ENCODE measurements around the gene CCDC9.

Gene CCDC9

DNA sequence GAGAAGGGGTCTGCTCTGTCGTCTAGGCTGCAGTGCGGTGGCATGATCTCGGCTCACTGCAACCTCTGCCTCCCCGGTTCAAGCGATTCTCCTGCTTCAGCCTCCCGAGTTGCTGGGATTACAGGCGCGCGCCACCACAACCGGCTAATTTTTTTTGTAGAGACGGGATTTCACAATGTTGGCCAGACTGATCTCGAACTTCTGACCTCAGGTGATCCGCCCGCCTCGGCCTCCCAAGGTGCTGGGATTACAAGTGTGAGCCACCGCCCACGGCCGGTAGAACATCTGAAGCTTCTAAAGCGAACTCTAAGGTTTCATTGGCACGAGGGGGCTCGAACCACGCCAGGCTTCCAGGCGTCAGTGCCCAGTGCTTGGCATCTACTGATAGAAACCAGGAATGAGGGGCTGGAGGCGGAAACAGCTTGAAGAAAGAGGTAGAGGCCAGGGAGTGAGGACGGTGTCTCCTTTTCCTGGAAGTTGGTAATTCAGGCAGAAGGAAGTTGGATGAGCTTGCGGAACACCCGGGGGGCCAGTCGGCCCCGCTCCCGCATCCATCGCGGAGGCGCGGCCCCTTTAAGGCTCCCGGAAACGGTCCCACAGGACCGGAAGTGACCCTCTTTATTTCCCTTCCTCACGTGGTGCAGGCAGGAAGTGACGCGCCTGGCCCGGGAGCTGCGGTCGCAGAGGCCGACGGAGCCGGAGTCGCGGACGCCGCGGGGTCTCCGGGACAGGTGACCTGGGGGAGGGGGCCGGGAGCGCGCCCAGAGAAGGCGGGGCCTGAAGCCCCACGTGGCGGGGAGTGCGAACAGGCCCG, at the start of gene CCDC9:
Gene CCDC9 (plus strand): TSS at position 647 of the 814 bp plus-strand sequence. CDS start 1,876 bp downstream, outside the sequence.
- H3K9me3 ChIP-seq (ENCODE audit: severe bottlenecking), result no peaks in the 10 kb centered on the region
- H3K27ac ChIP-seq (ENCODE audit: poor library complexity, severe bottlenecking), result peak within 1 kb of the TSS; percentile 76
- DNase-seq (ENCODE audit: low spot score) (peak; percentile 95), ATAC-seq (ENCODE audit: low read depth) (peak; percentile 52)
- H3K4me1 ChIP-seq (ENCODE audit: insufficient read depth, poor library complexity, severe bottlenecking), result peaks cover 18% of the 10 kb centered on the region
- H3K4me3 ChIP-seq (ENCODE audit: severe bottlenecking), result peak within 1 kb of the TSS; percentile 45
- TF ChIP-seq CTCF (IDR thresholded peaks at IDR 0.05; ENCODE audit: poor library complexity, severe bottlenecking), result no peak
- H3K36me3 ChIP-seq (ENCODE audit: low read depth), result peaks cover 27% of the 10 kb centered on the region
- no peaks in the 10 kb centered on the region for H3K27me3 ChIP-seq (ENCODE audit: insufficient read depth, poor library complexity, severe bottlenecking)

- DNase-seq (ENCODE audit: low spot score) (no peak), ATAC-seq (ENCODE audit: low read depth) (no peak)
- no peak for TF ChIP-seq CTCF (IDR thresholded peaks at IDR 0.05; ENCODE audit: poor library complexity, severe bottlenecking)
- Histone ChIP-seq H3K9me3 (ENCODE audit: severe bottlenecking) (no peaks in the 10 kb centered on the region), H3K36me3 (ENCODE audit: low read depth) (peaks cover 55% of the 10 kb centered on the region), H3K4me1 (ENCODE audit: insufficient read depth, poor library complexity, severe bottlenecking) (no peaks in the 10 kb centered on the region), H3K27ac (ENCODE audit: poor library complexity, severe bottlenecking) (peak overlapping the region; percentile 36), H3K4me3 (ENCODE audit: severe bottlenecking) (no peak overlapping the region), H3K27me3 (ENCODE audit: insufficient read depth, poor library complexity, severe bottlenecking) (no peaks in the 10 kb centered on the region)
Measured at GRCh38 chr19:47209319-47210179, 46.8 kb upstream of the CCDC9 start.

GRCh38 chr19:47210180-47210490, 46.2 kb upstream of the CCDC9 start:
- peaks cover 50% of the 10 kb centered on the region for H3K36me3 ChIP-seq (ENCODE audit: low read depth)
- no peak for DNase-seq (ENCODE audit: low spot score)
- no peaks in the 10 kb centered on the region for H3K27me3 ChIP-seq (ENCODE audit: insufficient read depth, poor library complexity, severe bottlenecking)
- H3K4me1 ChIP-seq (ENCODE audit: insufficient read depth, poor library complexity, severe bottlenecking), result no peaks in the 10 kb centered on the region
- no peak for TF ChIP-seq CTCF (IDR thresholded peaks at IDR 0.05; ENCODE audit: poor library complexity, severe bottlenecking)
- no peaks in the 10 kb centered on the region for H3K9me3 ChIP-seq (ENCODE audit: severe bottlenecking)
- H3K27ac ChIP-seq (ENCODE audit: poor library complexity, severe bottlenecking), result peak overlapping the region; percentile 36
- ATAC-seq (ENCODE audit: low read depth), result no peak
- H3K4me3 ChIP-seq (ENCODE audit: severe bottlenecking), result no peak overlapping the region

- Histone ChIP-seq H3K36me3 (ENCODE audit: low read depth) (peaks cover 48% of the 10 kb centered on the region), H3K27ac (ENCODE audit: poor library complexity, severe bottlenecking) (peak overlapping the region; percentile 36), H3K9me3 (ENCODE audit: severe bottlenecking) (no peaks in the 10 kb centered on the region), H3K4me1 (ENCODE audit: insufficient read depth, poor library complexity, severe bottlenecking) (no peaks in the 10 kb centered on the region), H3K27me3 (ENCODE audit: insufficient read depth, poor library complexity, severe bottlenecking) (no peaks in the 10 kb centered on the region), H3K4me3 (ENCODE audit: severe bottlenecking) (no peak overlapping the region)
- peak; percentile 86 for TF ChIP-seq CTCF (IDR thresholded peaks at IDR 0.05; ENCODE audit: poor library complexity, severe bottlenecking)
- ATAC-seq (ENCODE audit: low read depth), result peak; percentile 40; the same call in 2 of the 3 replicates
- DNase-seq (ENCODE audit: low spot score), result no peak
Measured at GRCh38 chr19:47210689-47211316, 45.5 kb upstream of the CCDC9 start.
